ENCODE measurements around the gene DDRGK1. TPM values are rescaled to one million over a fixed set of nuclear protein-coding genes. Genes with fewer than 3 reads are reported as not detected.

DDRGK1 gene
- total RNA-seq, 1 donor from 2014 or later: 18.0 TPM

DNA sequence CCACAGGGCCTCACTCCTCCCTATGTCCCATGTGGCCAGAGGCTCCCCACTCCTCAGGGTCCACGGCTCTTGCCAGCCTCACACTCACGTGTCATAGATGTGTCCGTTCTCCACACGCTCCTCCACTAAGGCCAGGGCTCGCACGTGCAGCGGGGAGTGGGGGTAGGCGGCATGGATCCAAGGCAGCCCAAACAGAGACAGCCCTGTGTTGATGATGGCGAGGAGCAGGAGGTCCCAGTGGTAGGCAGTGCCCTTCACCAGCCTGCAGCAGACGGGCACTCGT, 24.2 kb upstream of the DDRGK1 start:
- H3K27me3 ChIP-seq: no peaks in the 10 kb centered on the region
- intact Hi-C loops (cut with DNase I): no loop called here
- no peaks in the 10 kb centered on the region for H3K9me3 ChIP-seq
- TF ChIP-seq, protein P1, sequence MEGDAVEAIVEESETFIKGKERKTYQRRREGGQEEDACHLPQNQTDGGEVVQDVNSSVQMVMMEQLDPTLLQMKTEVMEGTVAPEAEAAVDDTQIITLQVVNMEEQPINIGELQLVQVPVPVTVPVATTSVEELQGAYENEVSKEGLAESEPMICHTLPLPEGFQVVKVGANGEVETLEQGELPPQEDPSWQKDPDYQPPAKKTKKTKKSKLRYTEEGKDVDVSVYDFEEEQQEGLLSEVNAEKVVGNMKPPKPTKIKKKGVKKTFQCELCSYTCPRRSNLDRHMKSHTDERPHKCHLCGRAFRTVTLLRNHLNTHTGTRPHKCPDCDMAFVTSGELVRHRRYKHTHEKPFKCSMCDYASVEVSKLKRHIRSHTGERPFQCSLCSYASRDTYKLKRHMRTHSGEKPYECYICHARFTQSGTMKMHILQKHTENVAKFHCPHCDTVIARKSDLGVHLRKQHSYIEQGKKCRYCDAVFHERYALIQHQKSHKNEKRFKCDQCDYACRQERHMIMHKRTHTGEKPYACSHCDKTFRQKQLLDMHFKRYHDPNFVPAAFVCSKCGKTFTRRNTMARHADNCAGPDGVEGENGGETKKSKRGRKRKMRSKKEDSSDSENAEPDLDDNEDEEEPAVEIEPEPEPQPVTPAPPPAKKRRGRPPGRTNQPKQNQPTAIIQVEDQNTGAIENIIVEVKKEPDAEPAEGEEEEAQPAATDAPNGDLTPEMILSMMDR (IDR thresholded peaks at IDR 0.05): no peak
- H3K4me3 ChIP-seq: no peak overlapping the region
- H3K27ac ChIP-seq: no peak overlapping the region
- H3K4me1 ChIP-seq: no peaks in the 10 kb centered on the region
- no peaks in the 10 kb centered on the region for H3K36me3 ChIP-seq
- DNase-seq (ENCODE audit: low spot score in 2 of 2): no peak

DNA sequence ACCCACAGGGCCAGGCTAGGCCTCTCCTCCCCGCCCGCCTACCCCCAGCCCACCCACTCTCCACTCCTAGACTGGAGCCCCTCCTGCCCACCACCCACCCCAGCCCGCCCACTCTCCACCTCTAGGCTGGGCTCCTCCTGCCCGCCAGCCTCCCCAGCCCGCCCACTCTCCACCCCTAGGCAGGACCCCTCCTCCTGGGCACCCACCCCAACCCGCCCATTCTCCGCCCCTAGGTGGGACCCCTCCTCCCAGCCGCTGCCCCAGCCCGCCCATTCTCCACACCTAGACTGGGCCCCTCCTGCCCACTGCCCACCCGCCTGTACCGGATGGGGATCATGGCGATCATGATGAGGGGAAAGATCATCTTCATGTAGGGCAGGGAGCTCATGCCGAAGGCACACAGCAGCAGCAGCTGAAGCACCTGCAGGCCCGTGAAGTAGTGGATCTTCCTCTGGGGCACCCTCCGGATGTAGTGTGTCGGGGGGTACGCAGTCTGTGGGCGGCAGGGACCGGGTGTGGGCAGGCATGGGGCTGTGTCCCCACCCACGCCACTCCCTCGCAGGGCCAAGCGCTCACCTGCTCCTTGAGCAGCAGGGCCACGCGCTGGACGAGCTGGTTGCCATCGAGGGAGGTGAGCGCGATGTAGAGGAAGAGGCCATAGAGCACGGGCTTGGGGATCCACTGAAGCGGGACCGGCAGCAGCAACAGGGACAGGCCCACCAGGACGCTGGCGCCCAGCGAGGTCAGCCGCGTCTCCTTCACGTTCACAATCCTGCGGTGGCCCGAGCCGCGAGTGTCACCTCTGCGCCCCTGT, 23.7 kb upstream of the DDRGK1 start:
- Histone ChIP-seq H3K36me3 (peaks cover 0 to 4% of the 10 kb centered on the region in 2 donors), H3K4me3 (no peak overlapping the region), H3K9me3 (no peaks in the 10 kb centered on the region), H3K27me3 (no peaks in the 10 kb centered on the region), H3K4me1 (no peaks in the 10 kb centered on the region), H3K27ac (no peak overlapping the region)
- intact Hi-C loops (cut with DNase I): no loop called here
- TF ChIP-seq, protein P1 (IDR thresholded peaks at IDR 0.05): no peak
- no peak for DNase-seq (ENCODE audit: low spot score in 2 of 2)

DNA sequence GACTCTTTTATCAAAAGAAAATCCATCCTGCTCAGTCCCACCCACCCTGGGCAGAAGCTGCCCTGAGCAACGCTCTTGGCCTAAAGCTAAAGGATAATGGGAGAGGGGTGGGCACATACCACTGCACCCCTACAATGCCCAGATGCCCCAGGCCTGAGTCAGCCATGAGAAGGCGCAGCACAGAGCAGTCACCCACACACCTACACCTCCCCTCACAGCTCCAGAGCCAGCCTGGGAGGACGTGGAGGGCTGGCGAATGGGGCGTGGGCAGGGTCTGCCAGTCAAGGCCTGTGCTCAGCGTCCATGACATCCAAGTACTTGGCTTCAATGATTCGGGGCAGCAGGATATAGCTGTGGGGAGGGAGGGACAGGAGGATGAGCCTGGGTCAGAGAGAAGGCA, 23.0 kb upstream of the DDRGK1 start:
- Histone ChIP-seq H3K4me1 (no peaks in the 10 kb centered on the region), H3K9me3 (no peaks in the 10 kb centered on the region), H3K27ac (no peak overlapping the region), H3K36me3 (peaks cover 5 to 11% of the 10 kb centered on the region in 2 donors), H3K27me3 (no peaks in the 10 kb centered on the region), H3K4me3 (no peak overlapping the region)
- no peak for DNase-seq (ENCODE audit: low spot score in 2 of 2)
- TF ChIP-seq, protein P1 (IDR thresholded peaks at IDR 0.05): no peak
- intact Hi-C loops (cut with DNase I): no loop called here

DNA sequence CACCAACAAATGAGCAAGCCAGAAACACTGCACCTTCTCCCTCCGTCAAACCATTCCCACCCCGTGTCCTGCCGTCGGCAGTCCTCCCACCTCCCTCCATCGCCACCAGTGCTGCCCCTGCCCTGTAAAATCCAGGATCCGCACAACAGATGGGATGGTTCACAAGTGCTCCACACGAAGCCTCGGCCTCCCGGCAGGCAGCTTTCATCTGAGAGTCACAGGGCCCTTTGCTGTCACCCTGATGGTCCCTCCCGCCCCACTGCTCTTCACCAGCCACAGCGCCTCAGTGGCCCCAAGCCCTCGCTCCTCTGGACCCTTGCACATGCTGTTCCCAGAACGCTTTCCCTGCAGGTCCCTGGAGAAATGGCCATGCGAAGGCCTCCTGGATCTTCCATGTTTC, 22.4 kb upstream of the DDRGK1 start:
- TF ChIP-seq, protein P1 (IDR thresholded peaks at IDR 0.05): no peak
- H3K27me3 ChIP-seq: no peaks in the 10 kb centered on the region
- no peaks in the 10 kb centered on the region for H3K9me3 ChIP-seq
- no peak for DNase-seq (ENCODE audit: low spot score in 2 of 2)
- H3K4me3 ChIP-seq: no peak overlapping the region
- peaks cover 8 to 17% of the 10 kb centered on the region in 2 donors for H3K36me3 ChIP-seq
- H3K27ac ChIP-seq: no peak overlapping the region
- intact Hi-C loops (cut with DNase I): no loop called here
- H3K4me1 ChIP-seq: no peaks in the 10 kb centered on the region

DNA sequence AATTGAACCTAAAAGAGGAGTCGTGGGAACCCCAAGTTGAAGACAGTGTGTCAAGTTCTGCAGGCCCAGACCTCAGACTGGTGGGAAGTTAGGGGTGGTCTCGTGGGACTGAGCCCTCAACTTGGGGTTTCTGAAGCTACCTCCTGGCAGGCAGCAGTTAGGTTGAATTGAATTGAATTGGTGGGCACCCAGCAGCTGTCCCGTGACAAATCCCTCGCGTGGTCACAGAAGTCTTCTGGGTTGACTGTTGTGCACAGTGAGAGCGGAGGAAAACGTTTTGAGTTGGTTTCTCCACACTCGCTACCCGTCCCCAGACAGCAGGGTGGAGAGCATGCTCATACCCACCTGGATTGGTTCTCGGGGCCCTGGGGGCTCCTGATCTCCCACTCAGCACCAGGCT, 21.6 kb upstream of the DDRGK1 start:
- intact Hi-C loops (cut with DNase I): no loop called here
- no peak overlapping the region for H3K27ac ChIP-seq
- no peaks in the 10 kb centered on the region for H3K9me3 ChIP-seq
- peaks cover 10 to 24% of the 10 kb centered on the region in 2 donors for H3K36me3 ChIP-seq
- no peaks in the 10 kb centered on the region for H3K4me1 ChIP-seq
- H3K27me3 ChIP-seq: no peaks in the 10 kb centered on the region
- H3K4me3 ChIP-seq: no peak overlapping the region
- no peak for DNase-seq (ENCODE audit: low spot score in 2 of 2)
- TF ChIP-seq, protein P1 (IDR thresholded peaks at IDR 0.05): no peak
